Epidermal melanocyte (primary cell): ENCODE measurements around the gene MUC3A.
"Not testable (repeated sequence)": the region's sequence is repeated elsewhere in the genome, so short reads cannot be mapped to it uniquely, and the experiment has no call there.

Experiments
- DNase-seq: peaks from one replicate; pipeline ENCODE4 v3.0.0; 2011; ENCODE audit warnings: low spot score; ENCODE audit not compliant: insufficient read length

The MUC3A gene

GRCh38 chr7:100949227-100949932, at the start of gene MUC3A:
Gene MUC3A, plus strand, starts transcription at chr7:100949534. Its CDS starts 91 bp downstream, at chr7:100949625.
- no peak for DNase-seq

GRCh38 chr7:100900978-100901377, 48.4 kb upstream of the MUC3A start:
- DNase-seq, result no peak

- DNase-seq, result no peak
These were observed 47.4 kb upstream of the MUC3A start for GRCh38 chr7:100901921-100902332.

GRCh38 chr7:100902638-100903037, 46.7 kb upstream of the MUC3A start:
- no peak for DNase-seq

- no peak for DNase-seq
These were observed 40.8 kb upstream of the MUC3A start for GRCh38 chr7:100908512-100908911.

GRCh38 chr7:100910443-100910842, 38.9 kb upstream of the MUC3A start:
- not testable (repeated sequence) for DNase-seq

GRCh38 chr7:100911484-100911883, 37.9 kb upstream of the MUC3A start:
- DNase-seq, result no peak

- no peak for DNase-seq
These were observed 35.0 kb upstream of the MUC3A start for GRCh38 chr7:100914208-100914878.

- DNase-seq, result no peak
These were observed 34.4 kb upstream of the MUC3A start for GRCh38 chr7:100914879-100915447.

- DNase-seq, result not testable (repeated sequence)
These were observed 30.0 kb upstream of the MUC3A start for GRCh38 chr7:100919335-100919734.

- DNase-seq, result not testable (repeated sequence)
These were observed 29.4 kb upstream of the MUC3A start for GRCh38 chr7:100919779-100920437.

- DNase-seq, result no peak
These were observed 28.3 kb upstream of the MUC3A start for GRCh38 chr7:100921039-100921438.

GRCh38 chr7:100923616-100924015, 25.7 kb upstream of the MUC3A start:
- DNase-seq, result not testable (repeated sequence)

- no peak for DNase-seq
These were observed 19.5 kb upstream of the MUC3A start for GRCh38 chr7:100929808-100930174.

- DNase-seq, result no peak
These were observed 15.6 kb upstream of the MUC3A start for GRCh38 chr7:100933734-100934133.

- DNase-seq, result not testable (repeated sequence)
These were observed 14.0 kb upstream of the MUC3A start for GRCh38 chr7:100935381-100935780.

- DNase-seq, result not testable (repeated sequence)
These were observed 13.2 kb upstream of the MUC3A start for GRCh38 chr7:100936167-100936566.

GRCh38 chr7:100942045-100942774, 7.1 kb upstream of the MUC3A start:
- DNase-seq, result no peak

- DNase-seq, result no peak
These were observed 5.6 kb upstream of the MUC3A start for GRCh38 chr7:100943693-100944092.

- no peak for DNase-seq
These were observed 5.2 kb upstream of the MUC3A start for GRCh38 chr7:100944138-100944537.

- no peak for DNase-seq
These were observed 3.2 kb upstream of the MUC3A start for GRCh38 chr7:100946111-100946510.
